ENCODE results near the gene POGZ. TPM values are rescaled to one million over a fixed set of nuclear protein-coding genes. Genes with fewer than 3 reads are reported as not detected.

Gene POGZ
- total RNA-seq, 4 donors from 2014 or later: 34.3 to 191 (median 62.8) TPM

DNA sequence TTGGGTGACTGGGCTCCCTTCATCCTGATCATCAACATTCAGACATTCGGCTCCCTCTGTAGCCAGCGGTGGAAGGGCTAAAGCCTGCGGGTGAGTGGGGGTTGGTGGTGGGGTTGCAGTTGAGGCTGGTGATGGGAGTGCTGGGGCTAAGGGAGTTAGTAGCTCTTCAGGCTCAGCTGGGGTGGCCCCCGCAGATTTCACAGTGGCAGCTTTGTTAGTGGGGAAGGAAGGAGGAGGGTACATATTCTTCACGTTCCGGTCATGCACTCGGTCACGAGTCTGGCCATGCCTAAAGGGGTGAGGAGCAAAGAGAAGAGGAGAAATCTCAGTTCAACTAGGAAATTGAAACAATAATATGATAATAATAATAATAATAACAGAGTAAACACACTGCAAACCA is 53.1 kb downstream of the POGZ start:
- DNase-seq: no peak
- Histone ChIP-seq H3K27ac (no peak overlapping the region), H3K4me3 (no peak overlapping the region), H3K27me3 (no peaks in the 10 kb centered on the region), H3K9me3 (no peaks in the 10 kb centered on the region), H3K36me3 (no peaks in the 10 kb centered on the region), H3K4me1 (no peaks in the 10 kb centered on the region)
- no peak for TF ChIP-seq POLR2A (IDR thresholded peaks at IDR 0.05)
- TF ChIP-seq, protein P1, sequence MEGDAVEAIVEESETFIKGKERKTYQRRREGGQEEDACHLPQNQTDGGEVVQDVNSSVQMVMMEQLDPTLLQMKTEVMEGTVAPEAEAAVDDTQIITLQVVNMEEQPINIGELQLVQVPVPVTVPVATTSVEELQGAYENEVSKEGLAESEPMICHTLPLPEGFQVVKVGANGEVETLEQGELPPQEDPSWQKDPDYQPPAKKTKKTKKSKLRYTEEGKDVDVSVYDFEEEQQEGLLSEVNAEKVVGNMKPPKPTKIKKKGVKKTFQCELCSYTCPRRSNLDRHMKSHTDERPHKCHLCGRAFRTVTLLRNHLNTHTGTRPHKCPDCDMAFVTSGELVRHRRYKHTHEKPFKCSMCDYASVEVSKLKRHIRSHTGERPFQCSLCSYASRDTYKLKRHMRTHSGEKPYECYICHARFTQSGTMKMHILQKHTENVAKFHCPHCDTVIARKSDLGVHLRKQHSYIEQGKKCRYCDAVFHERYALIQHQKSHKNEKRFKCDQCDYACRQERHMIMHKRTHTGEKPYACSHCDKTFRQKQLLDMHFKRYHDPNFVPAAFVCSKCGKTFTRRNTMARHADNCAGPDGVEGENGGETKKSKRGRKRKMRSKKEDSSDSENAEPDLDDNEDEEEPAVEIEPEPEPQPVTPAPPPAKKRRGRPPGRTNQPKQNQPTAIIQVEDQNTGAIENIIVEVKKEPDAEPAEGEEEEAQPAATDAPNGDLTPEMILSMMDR (IDR thresholded peaks at IDR 0.05): no peak
- intact Hi-C loops (cut with DNase I; ENCODE audit: low total_unique reads): loop anchor here (10.0 kb wide), 1 partner anchor 61 kb away; the partner anchor contains the start of gene RFX5

DNA sequence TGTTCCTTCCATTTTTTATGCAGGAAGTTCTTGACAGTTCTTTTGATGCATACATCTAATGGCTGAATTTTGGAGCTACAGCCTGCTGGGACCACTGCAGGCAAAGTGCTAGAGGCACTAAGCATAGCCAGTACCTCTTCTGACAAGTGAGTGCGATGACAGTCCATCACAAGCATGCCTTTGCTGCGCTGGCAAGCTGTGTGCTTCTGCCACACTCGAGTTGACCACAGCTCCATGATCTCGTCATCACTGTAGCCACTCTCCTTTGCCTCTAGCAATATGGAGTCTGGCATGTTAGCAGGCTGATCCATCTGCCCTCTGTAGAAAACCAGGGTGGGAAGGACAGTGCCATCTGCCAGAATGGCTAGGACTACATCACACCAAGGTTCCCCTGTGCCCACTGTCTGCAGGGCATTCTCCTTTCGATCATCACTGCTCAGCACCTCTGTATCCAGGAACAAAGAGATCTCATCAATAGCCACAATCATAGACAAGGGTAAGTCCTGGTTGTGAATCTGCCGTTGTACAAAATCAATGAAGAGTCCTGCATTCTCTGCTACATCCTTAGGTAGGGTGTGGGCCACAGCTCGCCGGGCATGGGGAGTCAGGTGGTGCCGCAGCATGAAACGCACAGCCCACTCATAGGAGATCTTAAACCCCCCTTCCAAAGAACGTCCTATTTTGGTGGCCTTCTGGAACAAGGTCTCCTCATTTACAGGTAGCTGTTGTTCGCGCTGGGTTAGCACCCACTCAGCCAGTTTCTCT is 53.9 kb downstream of the POGZ start:
- H3K36me3 ChIP-seq: no peaks in the 10 kb centered on the region
- intact Hi-C loops (cut with DNase I; ENCODE audit: low total_unique reads): loop anchor here (10.0 kb wide), 1 partner anchor 61 kb away; the partner anchor contains the start of gene RFX5
- H3K27ac ChIP-seq: no peak overlapping the region
- TF ChIP-seq, protein P1 (IDR thresholded peaks at IDR 0.05): no peak
- TF ChIP-seq POLR2A (IDR thresholded peaks at IDR 0.05): no peak
- H3K4me3 ChIP-seq: no peak overlapping the region
- peaks cover 0 to 5% of the 10 kb centered on the region in 2 donors for H3K4me1 ChIP-seq
- DNase-seq: no peak
- no peaks in the 10 kb centered on the region for H3K9me3 ChIP-seq
- no peaks in the 10 kb centered on the region for H3K27me3 ChIP-seq

DNA sequence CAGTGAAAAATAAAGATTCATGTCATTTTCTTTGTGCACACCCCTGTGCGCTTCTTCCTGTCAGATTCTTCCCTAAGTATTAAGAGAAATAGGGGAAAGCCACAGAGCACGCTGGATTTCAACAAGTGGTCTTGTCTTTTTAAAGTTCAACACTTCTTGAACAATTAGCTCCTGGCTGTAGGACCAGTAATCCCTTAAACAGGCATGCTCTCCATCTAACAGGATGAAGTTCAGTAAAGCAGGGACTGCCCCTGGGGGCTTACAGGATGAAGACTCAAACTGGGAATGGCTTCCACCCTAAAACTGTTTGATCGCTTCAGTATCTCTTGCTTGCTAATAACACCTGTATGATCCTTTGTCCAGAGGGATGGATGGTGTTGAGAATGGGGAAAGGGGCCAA is 55.7 kb downstream of the POGZ start:
- H3K27ac ChIP-seq: no peak overlapping the region
- peaks cover 0 to 9% of the 10 kb centered on the region in 2 donors for H3K4me1 ChIP-seq
- H3K36me3 ChIP-seq: no peaks in the 10 kb centered on the region
- H3K27me3 ChIP-seq: no peaks in the 10 kb centered on the region
- H3K9me3 ChIP-seq: no peaks in the 10 kb centered on the region
- no peak overlapping the region for H3K4me3 ChIP-seq
- no peak for TF ChIP-seq POLR2A (IDR thresholded peaks at IDR 0.05)
- DNase-seq: no peak
- intact Hi-C loops (cut with DNase I; ENCODE audit: low total_unique reads): loop anchor here (10.0 kb wide), 1 partner anchor 59 kb away; the partner anchor contains the start of gene RFX5

DNA sequence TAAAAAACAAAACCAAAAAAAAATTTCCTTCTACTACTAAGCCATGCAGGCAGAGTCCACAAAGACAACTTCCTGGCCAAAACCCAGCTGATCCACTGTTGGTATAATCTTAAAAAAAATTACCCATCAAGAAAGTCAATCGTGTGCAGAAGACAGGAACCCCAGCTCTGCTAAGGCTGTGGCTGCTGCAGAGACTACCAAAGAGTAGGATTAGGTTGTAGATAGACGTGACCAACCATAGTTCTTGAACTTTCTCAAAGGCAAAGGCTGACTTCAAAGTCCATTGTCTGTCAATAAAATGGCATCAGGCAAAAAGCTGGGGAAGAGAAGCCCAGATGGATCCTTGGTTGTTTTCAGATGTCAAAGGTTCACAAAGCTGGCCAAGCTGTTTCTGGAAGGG is 56.5 kb downstream of the POGZ start:
- no peak for TF ChIP-seq POLR2A (IDR thresholded peaks at IDR 0.05)
- TF ChIP-seq, protein P1 (IDR thresholded peaks at IDR 0.05): no peak
- DNase-seq: no peak

DNA sequence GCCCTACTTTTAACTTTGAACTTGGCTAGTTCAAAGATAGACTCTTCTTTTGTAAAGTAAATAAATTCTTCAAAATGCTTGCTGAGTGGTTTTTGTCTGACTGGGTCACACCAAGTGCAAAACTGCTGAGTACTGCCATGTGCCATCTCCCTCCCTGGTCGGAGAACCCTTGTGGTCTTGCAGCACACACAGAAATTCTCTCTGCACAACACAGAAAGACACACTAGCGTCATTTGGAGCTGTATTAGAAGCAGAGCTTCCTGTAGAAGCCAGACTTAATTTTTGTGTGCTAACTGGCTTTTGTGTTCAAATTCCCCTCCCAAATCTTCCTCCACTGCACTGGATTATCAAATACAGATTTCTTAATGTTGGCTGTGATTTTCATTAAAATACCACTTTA is 57.4 kb downstream of the POGZ start:
- Histone ChIP-seq H3K27me3 (no peaks in the 10 kb centered on the region), H3K27ac (no peak overlapping the region), H3K4me3 (no peak overlapping the region), H3K4me1 (peaks cover 0 to 9% of the 10 kb centered on the region in 2 donors), H3K9me3 (no peaks in the 10 kb centered on the region), H3K36me3 (no peaks in the 10 kb centered on the region)
- DNase-seq: no peak
- TF ChIP-seq POLR2A (IDR thresholded peaks at IDR 0.05): no peak
- TF ChIP-seq, protein P1 (IDR thresholded peaks at IDR 0.05): no peak
- intact Hi-C loops (cut with DNase I; ENCODE audit: low total_unique reads): loop anchor here (10.0 kb wide), 1 partner anchor 57 kb away; the partner anchor contains the start of gene RFX5

More for the DNA sequence above, 56.5 kb downstream of the POGZ start:
- Histone ChIP-seq H3K4me3 (no peak overlapping the region), H3K9me3 (no peaks in the 10 kb centered on the region), H3K4me1 (peaks cover 0 to 9% of the 10 kb centered on the region in 2 donors), H3K27me3 (no peaks in the 10 kb centered on the region), H3K27ac (no peak overlapping the region), H3K36me3 (no peaks in the 10 kb centered on the region)
- intact Hi-C loops (cut with DNase I; ENCODE audit: low total_unique reads): loop anchor here (10.0 kb wide), 1 partner anchor 58 kb away; the partner anchor contains the start of gene RFX5
